MM.1S (cell line): ENCODE results near the gene SUPT4H1.

Experiments used
- CTCF ChIP-seq: fragments of 300-600 bp; sonication (generic); IDR thresholded peaks from 2 replicates; pipeline ENCODE4 v1.5.1; 2016; ENCODE audit warnings: antibody characterized with exemption, low read length, mixed read lengths
- EZH2 ChIP-seq: fragments of 300-600 bp; sonication (generic); optimal IDR thresholded peaks from 2 replicates; pipeline ENCODE3; 2017; ENCODE audit warnings: low read depth, mild to moderate bottlenecking, antibody characterized with exemption, low read length, mixed read lengths
- EZH2phosphoT487 ChIP-seq: fragments of 300-600 bp; sonication (generic); IDR thresholded peaks from 2 replicates; pipeline ENCODE4 v1.6.1; 2018; ENCODE audit warnings: antibody characterized with exemption, low read length

- TF ChIP-seq CTCF (no peak), EZH2 (no peak), EZH2phosphoT487 (no peak)
Observed at GRCh38 chr17:58371300-58371950, 19.4 kb upstream of the SUPT4H1 start.
